Superior temporal gyrus (tissue), 1 donor: ENCODE results near the gene SPOCK2.
"Not testable (repeated sequence)": the region's sequence is repeated elsewhere in the genome, so short reads cannot be mapped to it uniquely, and the experiment has no call there.

Source experiments
- DNase-seq: peaks from one replicate; pipeline ENCODE4 v3.0.0-alpha.2; 2016; ENCODE audit errors: extremely low spot score

Gene SPOCK2

GRCh38 chr10:72032409-72033162, 55.8 kb downstream of the SPOCK2 start:
- DNase-seq: not testable (repeated sequence)

GRCh38 chr10:72031706-72032105, 56.6 kb downstream of the SPOCK2 start:
- DNase-seq: no peak

- DNase-seq: no peak
Observed at GRCh38 chr10:72030762-72031543, 57.4 kb downstream of the SPOCK2 start.

- no peak for DNase-seq
Observed at GRCh38 chr10:72029414-72029813, 58.9 kb downstream of the SPOCK2 start.

- no peak for DNase-seq
Observed at GRCh38 chr10:72027498-72027897, 60.9 kb downstream of the SPOCK2 start.

- DNase-seq: no peak
Observed at GRCh38 chr10:72026278-72027111, 61.9 kb downstream of the SPOCK2 start.

- no peak for DNase-seq
Observed at GRCh38 chr10:72025832-72026231, 62.5 kb downstream of the SPOCK2 start.

GRCh38 chr10:72025400-72025799, 63.0 kb downstream of the SPOCK2 start:
- DNase-seq: no peak

GRCh38 chr10:72024596-72024995, 63.8 kb downstream of the SPOCK2 start:
- no peak for DNase-seq

GRCh38 chr10:72022228-72022627, 66.1 kb downstream of the SPOCK2 start:
- no peak for DNase-seq

GRCh38 chr10:72020914-72021809, 67.2 kb downstream of the SPOCK2 start:
- DNase-seq: no peak

GRCh38 chr10:72019085-72019876, 69.1 kb downstream of the SPOCK2 start:
- no peak for DNase-seq

- DNase-seq: no peak
Observed at GRCh38 chr10:72016608-72017300, 71.6 kb downstream of the SPOCK2 start.

- no peak for DNase-seq
Observed at GRCh38 chr10:72015841-72016240, 72.5 kb downstream of the SPOCK2 start.

- no peak for DNase-seq
Observed at GRCh38 chr10:72014785-72015480, 73.4 kb downstream of the SPOCK2 start.

- DNase-seq: no peak
Observed at GRCh38 chr10:72014197-72014596, 74.2 kb downstream of the SPOCK2 start.

- DNase-seq: peak; percentile 69
Observed at GRCh38 chr10:72013202-72013945, 75.0 kb downstream of the SPOCK2 start.

GRCh38 chr10:72012796-72013195, 75.6 kb downstream of the SPOCK2 start:
- DNase-seq: peak; percentile 56
